ENCODE data around the gene ALPK3. TPM values are rescaled to one million over a fixed set of nuclear protein-coding genes. Genes with fewer than 3 reads are reported as not detected.

Gene ALPK3
- total RNA-seq, 1 donor from 2014 or later, result 2.5 TPM

DNA sequence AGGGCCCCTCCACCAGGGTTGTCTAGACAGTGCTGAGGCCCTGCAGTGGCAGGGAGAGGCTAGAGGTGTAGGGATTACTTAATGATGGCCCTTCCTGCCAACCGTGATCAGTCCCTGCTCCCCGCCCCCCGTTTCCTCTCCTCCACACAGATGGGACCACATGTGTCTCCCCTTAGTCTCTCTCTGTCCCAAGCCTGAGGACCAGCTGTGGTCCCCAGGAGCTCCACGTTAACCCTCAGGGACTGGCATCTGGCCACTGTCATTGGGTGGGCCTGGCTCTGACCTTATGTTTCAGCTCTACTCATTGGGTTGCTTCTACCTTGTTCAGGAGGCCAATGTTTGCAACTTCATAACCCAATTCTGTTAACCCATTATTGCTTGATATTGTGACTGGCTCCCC, 6.0 kb upstream of the ALPK3 start:
- H3K9me3 ChIP-seq, result no peaks in the 10 kb centered on the region
- no peaks in the 10 kb centered on the region for H3K36me3 ChIP-seq
- intact Hi-C loops (cut with DNase I), result loop anchor here (10.0 kb wide), 1 partner anchor 216 kb away; no protein-coding TSS in a partner anchor
- no peaks in the 10 kb centered on the region for H3K4me1 ChIP-seq
- H3K4me3 ChIP-seq, result no peak overlapping the region
- no peak overlapping the region for H3K27ac ChIP-seq
- no peak for DNase-seq (ENCODE audit: extremely low spot score in 2 of 2)
- TF ChIP-seq POLR2A (IDR thresholded peaks at IDR 0.05) (no peak), POLR2AphosphoS5 (IDR thresholded peaks at IDR 0.05; ENCODE audit: insufficient read depth in 1 of 2, low read depth in 1 of 2) (no peak)
- TF ChIP-seq, protein P1, sequence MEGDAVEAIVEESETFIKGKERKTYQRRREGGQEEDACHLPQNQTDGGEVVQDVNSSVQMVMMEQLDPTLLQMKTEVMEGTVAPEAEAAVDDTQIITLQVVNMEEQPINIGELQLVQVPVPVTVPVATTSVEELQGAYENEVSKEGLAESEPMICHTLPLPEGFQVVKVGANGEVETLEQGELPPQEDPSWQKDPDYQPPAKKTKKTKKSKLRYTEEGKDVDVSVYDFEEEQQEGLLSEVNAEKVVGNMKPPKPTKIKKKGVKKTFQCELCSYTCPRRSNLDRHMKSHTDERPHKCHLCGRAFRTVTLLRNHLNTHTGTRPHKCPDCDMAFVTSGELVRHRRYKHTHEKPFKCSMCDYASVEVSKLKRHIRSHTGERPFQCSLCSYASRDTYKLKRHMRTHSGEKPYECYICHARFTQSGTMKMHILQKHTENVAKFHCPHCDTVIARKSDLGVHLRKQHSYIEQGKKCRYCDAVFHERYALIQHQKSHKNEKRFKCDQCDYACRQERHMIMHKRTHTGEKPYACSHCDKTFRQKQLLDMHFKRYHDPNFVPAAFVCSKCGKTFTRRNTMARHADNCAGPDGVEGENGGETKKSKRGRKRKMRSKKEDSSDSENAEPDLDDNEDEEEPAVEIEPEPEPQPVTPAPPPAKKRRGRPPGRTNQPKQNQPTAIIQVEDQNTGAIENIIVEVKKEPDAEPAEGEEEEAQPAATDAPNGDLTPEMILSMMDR (IDR thresholded peaks at IDR 0.05), result no peak
- H3K27me3 ChIP-seq, result no peaks in the 10 kb centered on the region

DNA sequence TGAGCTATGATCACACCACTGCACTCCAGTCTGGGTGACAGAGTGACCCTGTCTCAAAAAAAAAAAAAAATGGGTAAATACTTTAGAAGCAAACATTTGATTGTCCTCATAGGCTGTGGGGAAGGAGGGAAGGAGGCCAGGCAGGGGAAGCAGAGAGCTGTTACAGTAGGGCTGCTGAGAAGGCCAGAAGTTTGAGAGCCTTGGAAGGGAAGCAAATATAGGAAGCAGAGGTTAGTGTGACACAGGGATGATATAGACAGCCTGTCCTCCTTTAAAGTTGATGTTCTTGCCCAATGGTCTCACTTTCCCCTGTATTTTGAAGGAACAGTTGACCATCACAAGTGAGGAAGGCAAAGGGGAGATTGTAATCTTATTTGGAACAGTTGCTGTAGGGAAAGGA, 5.3 kb upstream of the ALPK3 start:
- no peaks in the 10 kb centered on the region for H3K36me3 ChIP-seq
- no peaks in the 10 kb centered on the region for H3K4me1 ChIP-seq
- no peak for TF ChIP-seq POLR2A (IDR thresholded peaks at IDR 0.05)
- H3K27ac ChIP-seq, result no peak overlapping the region
- no peaks in the 10 kb centered on the region for H3K9me3 ChIP-seq
- intact Hi-C loops (cut with DNase I), result loop anchor here (10.0 kb wide), 1 partner anchor 217 kb away; no protein-coding TSS in a partner anchor
- no peak for DNase-seq (ENCODE audit: extremely low spot score in 2 of 2)
- H3K4me3 ChIP-seq, result no peak overlapping the region
- H3K27me3 ChIP-seq, result no peaks in the 10 kb centered on the region

DNA sequence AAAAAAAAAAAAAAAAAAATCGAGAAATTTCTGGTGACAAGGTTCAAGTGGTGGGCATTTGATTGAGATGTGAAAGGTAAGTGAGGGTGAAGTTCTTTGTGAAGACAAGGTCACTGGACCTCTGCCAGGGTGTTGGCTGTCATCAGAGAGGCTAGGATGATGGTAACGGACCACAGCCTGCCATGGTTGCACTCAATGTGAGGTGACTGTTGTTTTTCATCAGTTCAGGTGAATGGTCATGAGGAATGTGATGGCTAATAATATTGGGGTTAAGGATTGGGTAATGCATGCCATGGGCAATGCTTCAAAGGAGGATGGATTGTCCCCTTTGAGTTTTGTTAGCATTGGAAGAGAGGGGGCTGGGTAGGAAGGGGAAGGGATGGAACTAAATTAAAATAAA, 4.3 kb upstream of the ALPK3 start:
- intact Hi-C loops (cut with DNase I), result loop anchor here (10.0 kb wide), 1 partner anchor 218 kb away; no protein-coding TSS in a partner anchor
- H3K27me3 ChIP-seq, result no peaks in the 10 kb centered on the region
- H3K4me3 ChIP-seq, result no peak overlapping the region
- H3K9me3 ChIP-seq, result no peaks in the 10 kb centered on the region
- DNase-seq (ENCODE audit: extremely low spot score in 2 of 2), result no peak
- no peaks in the 10 kb centered on the region for H3K36me3 ChIP-seq
- H3K4me1 ChIP-seq, result peaks cover 5% of the 10 kb centered on the region
- no peak overlapping the region for H3K27ac ChIP-seq
- TF ChIP-seq, protein P1 (IDR thresholded peaks at IDR 0.05), result no peak
- TF ChIP-seq POLR2A (IDR thresholded peaks at IDR 0.05) (no peak), POLR2AphosphoS5 (IDR thresholded peaks at IDR 0.05; ENCODE audit: insufficient read depth in 1 of 2, low read depth in 1 of 2) (no peak)

GRCh38 chr15:84813435-84813834, 3.7 kb upstream of the ALPK3 start:
- Histone ChIP-seq H3K27ac (no peak overlapping the region), H3K4me1 (peaks cover 11% of the 10 kb centered on the region), H3K36me3 (no peaks in the 10 kb centered on the region), H3K4me3 (no peak overlapping the region), H3K9me3 (no peaks in the 10 kb centered on the region), H3K27me3 (no peaks in the 10 kb centered on the region)
- no peak for DNase-seq (ENCODE audit: extremely low spot score in 2 of 2)
- TF ChIP-seq, protein P1 (IDR thresholded peaks at IDR 0.05), result no peak
- TF ChIP-seq POLR2A (IDR thresholded peaks at IDR 0.05) (no peak), POLR2AphosphoS5 (IDR thresholded peaks at IDR 0.05; ENCODE audit: insufficient read depth in 1 of 2, low read depth in 1 of 2) (no peak)
- intact Hi-C loops (cut with DNase I), result loop anchor here (10.0 kb wide), 1 partner anchor 219 kb away; no protein-coding TSS in a partner anchor

GRCh38 chr15:84813931-84814330, 3.2 kb upstream of the ALPK3 start:
- no peaks in the 10 kb centered on the region for H3K9me3 ChIP-seq
- no peaks in the 10 kb centered on the region for H3K27me3 ChIP-seq
- intact Hi-C loops (cut with DNase I), result loop anchor here (10.0 kb wide), 1 partner anchor 219 kb away; no protein-coding TSS in a partner anchor

More at GRCh38 chr15:84813931-84814330, 3.2 kb upstream of the ALPK3 start:
- H3K4me1 ChIP-seq, result peaks cover 16% of the 10 kb centered on the region
- no peak for DNase-seq (ENCODE audit: extremely low spot score in 2 of 2)
- no peak overlapping the region for H3K4me3 ChIP-seq
- H3K36me3 ChIP-seq, result no peaks in the 10 kb centered on the region
- no peak for TF ChIP-seq POLR2AphosphoS5 (IDR thresholded peaks at IDR 0.05; ENCODE audit: insufficient read depth in 1 of 2, low read depth in 1 of 2)
- TF ChIP-seq POLR2A (IDR thresholded peaks at IDR 0.05), result no peak
- TF ChIP-seq, protein P1 (IDR thresholded peaks at IDR 0.05), result no peak
- no peak overlapping the region for H3K27ac ChIP-seq
